H9 (cell line): Measurements from ENCODE around the gene CLCN6. TPM values are rescaled to one million over a fixed set of nuclear protein-coding genes. Genes with fewer than 3 reads are reported as not detected.

ENCODE experiments used
- DNase-seq: peaks from one replicate; pipeline ENCODE4 v3.0.0-alpha.2; 2017
- H2AFZ ChIP-seq: one replicate; pipeline ENCODE4 v1.6.1; 2013; ENCODE audit warnings: mild to moderate bottlenecking, low read length, control low read depth, moderate library complexity
- H2AK5ac ChIP-seq: 2 replicates; pipeline ENCODE4 v1.6.1; 2013; ENCODE audit warnings: low read length, control low read depth, mixed read lengths; ENCODE audit not compliant: insufficient read length
- H2BK120ac ChIP-seq: one replicate; pipeline ENCODE4 v1.6.1; 2013; ENCODE audit warnings: low read depth, mild to moderate bottlenecking, low read length, control low read depth, inconsistent platforms; ENCODE audit not compliant: poor library complexity, severe bottlenecking
- H2BK12ac ChIP-seq: 2 replicates; pipeline ENCODE4 v1.6.1; 2013; ENCODE audit warnings: low read length, control low read depth, mixed read lengths, low read depth; ENCODE audit not compliant: insufficient read length
- H2BK15ac ChIP-seq: 2 replicates; pipeline ENCODE4 v1.6.1; 2013; ENCODE audit warnings: low read depth, low read length, control low read depth
- H2BK20ac ChIP-seq: one replicate; pipeline ENCODE4 v1.6.1; 2013; ENCODE audit warnings: low read depth, mild to moderate bottlenecking, low read length, control low read depth, inconsistent platforms; ENCODE audit not compliant: poor library complexity, severe bottlenecking
- H2BK5ac ChIP-seq: 2 replicates; pipeline ENCODE4 v1.6.1; 2013; ENCODE audit warnings: low read length, control low read depth, mixed read lengths; ENCODE audit not compliant: insufficient read length
- H3K14ac ChIP-seq: 2 replicates; pipeline ENCODE4 v1.6.1; 2013; ENCODE audit warnings: low read length, control low read depth; ENCODE audit not compliant: insufficient read depth
- H3K18ac ChIP-seq: 2 replicates; pipeline ENCODE4 v1.6.1; 2013; ENCODE audit warnings: low read depth, mild to moderate bottlenecking, mixed read lengths, low read length, control low read depth; ENCODE audit not compliant: insufficient read length
- H3K23ac ChIP-seq: 2 replicates; pipeline ENCODE4 v1.6.1; 2013; ENCODE audit warnings: low read length, control low read depth, mixed read lengths, low read depth; ENCODE audit not compliant: insufficient read length
- H3K23me2 ChIP-seq: 2 replicates; pipeline ENCODE4 v1.6.1; 2013; ENCODE audit warnings: low read depth, mild to moderate bottlenecking, mixed read lengths, low read length, control low read depth; ENCODE audit not compliant: insufficient read length, poor library complexity, severe bottlenecking
- H3K27ac ChIP-seq: 2 replicates; pipeline ENCODE4 v1.5.1; 2013; ENCODE audit warnings: low read length, control low read depth, mixed read lengths, low read depth; ENCODE audit not compliant: insufficient read length
- H3K27me3 ChIP-seq: 2 replicates; pipeline ENCODE4 v1.6.1; 2013; ENCODE audit warnings: low read length, control low read depth, inconsistent platforms; ENCODE audit not compliant: insufficient read depth
- H3K4ac ChIP-seq: 2 replicates; pipeline ENCODE4 v1.6.1; 2013; ENCODE audit warnings: low read depth, mild to moderate bottlenecking, control low read depth, inconsistent platforms, low read length, moderate library complexity
- H3K4me1 ChIP-seq: 2 replicates; pipeline ENCODE4 v1.6.1; 2013; ENCODE audit warnings: low read length, control low read depth, inconsistent platforms; ENCODE audit not compliant: insufficient read depth
- H3K4me2 ChIP-seq: 2 replicates; pipeline ENCODE4 v1.6.1; 2013; ENCODE audit warnings: low read length, control low read depth, mixed read lengths; ENCODE audit not compliant: insufficient read length, insufficient read depth
- H3K56ac ChIP-seq: 2 replicates; pipeline ENCODE4 v1.6.1; 2013; ENCODE audit warnings: low read depth, mild to moderate bottlenecking, mixed read lengths, low read length, control low read depth; ENCODE audit not compliant: insufficient read length
- H3K79me1 ChIP-seq: 2 replicates; pipeline ENCODE4 v1.6.1; 2013; ENCODE audit warnings: low read depth, mild to moderate bottlenecking, moderate library complexity, low read length, control low read depth, inconsistent platforms; ENCODE audit not compliant: insufficient read depth, poor library complexity, severe bottlenecking
- H3K79me2 ChIP-seq: 2 replicates; pipeline ENCODE4 v1.6.1; 2013; ENCODE audit warnings: low read length, control low read depth, inconsistent platforms; ENCODE audit not compliant: insufficient read depth
- H3K9ac ChIP-seq: 2 replicates; pipeline ENCODE4 v1.6.1; 2013; ENCODE audit warnings: low read length, control low read depth, mixed read lengths; ENCODE audit not compliant: insufficient read length; ENCODE audit errors: extremely low read depth
- H3K9me3 ChIP-seq: one replicate; pipeline ENCODE4 v1.6.1; 2013; ENCODE audit warnings: low read depth, low read length, inconsistent platforms; ENCODE audit not compliant: control insufficient read depth
- H3T11ph ChIP-seq: one replicate; pipeline ENCODE4 v1.6.1; 2013; ENCODE audit warnings: mild to moderate bottlenecking, low read length, control low read depth, inconsistent platforms
- H4K20me1 ChIP-seq: one replicate; pipeline ENCODE4 v1.6.1; 2013; ENCODE audit not compliant: control insufficient read depth, insufficient read length, insufficient read depth
- H4K5ac ChIP-seq: 2 replicates; pipeline ENCODE4 v1.6.1; 2013; ENCODE audit warnings: low read depth, mild to moderate bottlenecking, mixed read lengths, low read length, control low read depth; ENCODE audit not compliant: insufficient read length
- H4K8ac ChIP-seq: replicated peaks from 2 replicates; pipeline ENCODE4 v1.6.1; 2013; ENCODE audit warnings: low read length, control low read depth, mixed read lengths, low read depth; ENCODE audit not compliant: insufficient read length
- H4K91ac ChIP-seq: 2 replicates; pipeline ENCODE4 v1.6.1; 2013; ENCODE audit warnings: low read depth, mild to moderate bottlenecking, moderate library complexity, mixed read lengths, low read length, control low read depth; ENCODE audit not compliant: insufficient read length
- H3K27ac Mint-ChIP-seq, 3 experiments: 2 replicates in 2 of 3; 3 replicates in 1 of 3; pipeline ENCODE4 v1.8.0; 2020 to 2021; ENCODE audit warnings: mixed read lengths in 3 of 3, mild to moderate bottlenecking in 1 of 3, moderate library complexity in 1 of 3
- H3K27me3 Mint-ChIP-seq: 2 replicates; pipeline ENCODE4 v1.8.0; 2021; ENCODE audit warnings: low read depth, mild to moderate bottlenecking, moderate library complexity, mixed read lengths
- H3K36me3 Mint-ChIP-seq, 3 experiments: 2 replicates in 2 of 3; 3 replicates in 1 of 3; pipeline ENCODE4 v1.8.0; 2020 to 2021; ENCODE audit warnings: low read depth in 3 of 3, mixed read lengths in 3 of 3; ENCODE audit not compliant: insufficient read depth in 1 of 3
- H3K4me1 Mint-ChIP-seq, 2 experiments: 2 replicates each; pipeline ENCODE4 v1.8.0; 2020; ENCODE audit warnings: mixed read lengths in 2 of 2
- H3K4me3 Mint-ChIP-seq, 2 experiments: 2 replicates in 1 of 2; 3 replicates in 1 of 2; pipeline ENCODE4 v1.8.0; 2020 to 2021; ENCODE audit warnings: mild to moderate bottlenecking in 2 of 2, mixed read lengths in 2 of 2, moderate library complexity in 1 of 2
- H3K9me3 Mint-ChIP-seq, 2 experiments: 2 replicates in 1 of 2; 3 replicates in 1 of 2; pipeline ENCODE4 v1.8.0; 2020; ENCODE audit warnings: mild to moderate bottlenecking in 2 of 2, mixed read lengths in 2 of 2, moderate library complexity in 1 of 2
- CTCF ChIP-seq: fragments of 200-600 bp; sonication (generic); conservative IDR thresholded peaks from 3 replicates; pipeline ENCODE4 v1.8.0; 2021; ENCODE audit warnings: antibody characterized with exemption, mild to moderate bottlenecking
- WGBS: extraction: QIAGEN DNeasy Blood & Tissue Kit; methylation state at CpG from one replicate; pipeline ENCODE4 v1.1.7; 2013; ENCODE audit warnings: missing lambda C conversion rate, low lambda C conversion rate, mixed read lengths; ENCODE audit not compliant: insufficient read length; ENCODE audit errors: extremely low coverage; 5-methylcytosine and 5-hydroxymethylcytosine counted together
- total RNA-seq: library from RNA; stranded (reverse); gene quantifications from 2 replicates; pipeline ENCODE4 v1.2.1, GENCODE V29; 2021

CLCN6 gene
- total RNA-seq, 1 experiment from 2014 or later: 20.5 TPM

- Histone ChIP-seq H3K4me1 (peaks cover 3% of the 10 kb centered on the region; the same call in 1 of the 2 replicates), H2BK5ac (no peak overlapping the region), H3K9ac (no peak overlapping the region), H3K27ac (no peak overlapping the region), H2AFZ (no peak overlapping the region), H2BK120ac (no peak overlapping the region), H3K79me2 (no peaks in the 10 kb centered on the region), H3K56ac (no peak overlapping the region), H3K9me3 (no peaks in the 10 kb centered on the region), H2BK12ac (no peak overlapping the region), H3K18ac (no peak overlapping the region), H3K23ac (no peak overlapping the region), H3K14ac (no peak overlapping the region), H3K79me1 (no peaks in the 10 kb centered on the region), H2AK5ac (no peak overlapping the region), H4K91ac (no peak overlapping the region), H3K23me2 (no peaks in the 10 kb centered on the region), H2BK20ac (no peak overlapping the region), H3K4me2 (no peak overlapping the region), H3T11ph (no peak overlapping the region), H2BK15ac (no peak overlapping the region), H4K20me1 (no peaks in the 10 kb centered on the region), H4K8ac (no peak overlapping the region), H4K5ac (no peak overlapping the region), H3K4ac (no peak overlapping the region), H3K27me3 (no peaks in the 10 kb centered on the region)
- H3K27ac Mint-ChIP-seq: peak overlapping the region in 2 of 3 experiments; percentile 38 to 61; a peak in 2 of 7 replicates
- DNase-seq: no peak
- H3K9me3 Mint-ChIP-seq: no peaks in the 10 kb centered on the region
- TF ChIP-seq CTCF: no peak
- peaks cover 16 to 21% of the 10 kb centered on the region in 2 experiments for H3K4me1 Mint-ChIP-seq
- H3K27me3 Mint-ChIP-seq: no peaks in the 10 kb centered on the region
- no CpG with 5 or more reads among the region's 19 CpGs for WGBS
- peaks cover 12 to 38% (median 36%) of the 10 kb centered on the region in 3 experiments; a peak in 6 of 7 replicates for H3K36me3 Mint-ChIP-seq
- H3K4me3 Mint-ChIP-seq: no peak overlapping the region
Observed at GRCh38 chr1:11790880-11791715, 14.9 kb upstream of the CLCN6 start.
